PC-3 (cell line): ENCODE data around the gene WDR6. TPM values are rescaled to one million over a fixed set of nuclear protein-coding genes. Genes with fewer than 3 reads are reported as not detected.

ENCODE experiments used
- ATAC-seq: fragments of 200-7000 bp; cut with Tn5 transposase; 2 replicates; pipeline ENCODE4 v1.9.1; 2020; ENCODE audit warnings: mild to moderate bottlenecking, moderate library complexity
- BruUV-seq: library from RNA; stranded (reverse); fragments of 400-500 nt; replicated peaks from 2 replicates; lab custom pipeline; 2021; lab: Mats Ljungman, UMichigan
- CTCF ChIA-PET: fragments of 300-600 bp; sonication (Branson Sonifier 250); formaldehyde crosslinking; loops from one replicate; lab custom pipeline; 2022; ENCODE audit warnings: antibody characterized with exemption; lab: Charles Lee
- POLR2A ChIA-PET: fragments of 300-600 bp; sonication (Branson Sonifier 250); formaldehyde crosslinking; loops from one replicate; lab custom pipeline; 2022; ENCODE audit warnings: antibody characterized with exemption; ENCODE audit not compliant: unreplicated experiment; lab: Charles Lee
- DNase-seq: peaks from one replicate; pipeline ENCODE4 v3.0.0-alpha.2; 2015
- H2AFZ ChIP-seq: fragments of 300-600 bp; sonication (generic); 2 replicates; pipeline ENCODE4 v1.6.0; 2016; ENCODE audit warnings: antibody characterized with exemption, low read length
- H3F3A ChIP-seq: fragments of 300-600 bp; sonication (generic); one replicate; pipeline ENCODE4 v1.6.0; 2017; ENCODE audit warnings: antibody characterized with exemption, low read length, control low read depth, mild to moderate bottlenecking; ENCODE audit not compliant: unreplicated experiment
- H3K27ac ChIP-seq: fragments of 300-600 bp; sonication (generic); 2 replicates; pipeline ENCODE4 v1.5.1; 2016; ENCODE audit warnings: mild to moderate bottlenecking, low read length
- H3K27me3 ChIP-seq: fragments of 300-600 bp; sonication (generic); 2 replicates; pipeline ENCODE4 v1.6.1; 2016; ENCODE audit warnings: low read length, mixed read lengths
- H3K36me3 ChIP-seq: fragments of 300-600 bp; sonication (generic); 2 replicates; pipeline ENCODE4 v1.6.1; 2016; ENCODE audit warnings: low read depth, mixed run types, low read length, mixed read lengths
- H3K4me1 ChIP-seq: fragments of 300-600 bp; sonication (generic); 2 replicates; pipeline ENCODE4 v1.5.1; 2016; ENCODE audit warnings: low read length; ENCODE audit not compliant: insufficient read depth
- H3K4me2 ChIP-seq: fragments of 300-600 bp; sonication (generic); 2 replicates; pipeline ENCODE4 v1.6.0; 2016; ENCODE audit warnings: low read length
- H3K4me3 ChIP-seq: fragments of 300-600 bp; sonication (generic); 2 replicates; pipeline ENCODE4 v1.5.1; 2016; ENCODE audit warnings: mild to moderate bottlenecking, low read length, mixed read lengths
- H3K79me2 ChIP-seq: fragments of 300-600 bp; sonication (generic); 2 replicates; pipeline ENCODE4 v1.6.1; 2017; ENCODE audit warnings: low read length, mixed read lengths
- H3K9ac ChIP-seq: fragments of 300-600 bp; sonication (generic); 2 replicates; pipeline ENCODE4 v1.6.0; 2016; ENCODE audit warnings: mild to moderate bottlenecking, low read length
- H3K9me2 ChIP-seq: fragments of 300-600 bp; sonication (generic); replicated peaks from 2 replicates; pipeline ENCODE4 v1.6.1; 2016; ENCODE audit warnings: mixed run types, low read length, mixed read lengths
- H3K9me3 ChIP-seq: fragments of 300-600 bp; sonication (generic); 2 replicates; pipeline ENCODE4 v1.6.1; 2016; ENCODE audit warnings: low read length, mixed read lengths
- H4K20me1 ChIP-seq: fragments of 300-600 bp; sonication (generic); 2 replicates; pipeline ENCODE4 v1.6.1; 2016; ENCODE audit warnings: low read length, mixed read lengths
- CTCF ChIP-seq: fragments of 300-600 bp; sonication (generic); conservative IDR thresholded peaks from 2 replicates; pipeline ENCODE4 v1.5.1; 2017; ENCODE audit warnings: antibody characterized with exemption, low read depth, mild to moderate bottlenecking, low read length
- EZH2 ChIP-seq: fragments of 300-600 bp; sonication (generic); IDR thresholded peaks from one replicate; pipeline ENCODE4 v1.6.1; 2017; ENCODE audit warnings: antibody characterized with exemption, mild to moderate bottlenecking, low read length; ENCODE audit not compliant: unreplicated experiment
- EZH2phosphoT487 ChIP-seq: fragments of 300-600 bp; sonication (generic); IDR thresholded peaks from 2 replicates; pipeline ENCODE4 v1.6.1; 2018; ENCODE audit warnings: mild to moderate bottlenecking, antibody characterized with exemption, low read length, borderline replicate concordance
- intact Hi-C: fragments of 100-400 bp; cut with micrococcal nuclease; formaldehyde crosslinking; loops from 2 replicates; pipeline ENCODE4 v1.9.0; 2023
- total RNA-seq: library from RNA; depleted of rRNA; stranded (reverse); fragments of >200 nt; gene quantifications from 2 replicates; pipeline ENCODE4 v1.2.3, GENCODE V29; 2014

Gene WDR6
- total RNA-seq, 1 experiment from 2014 or later: 92.7 TPM

DNA sequence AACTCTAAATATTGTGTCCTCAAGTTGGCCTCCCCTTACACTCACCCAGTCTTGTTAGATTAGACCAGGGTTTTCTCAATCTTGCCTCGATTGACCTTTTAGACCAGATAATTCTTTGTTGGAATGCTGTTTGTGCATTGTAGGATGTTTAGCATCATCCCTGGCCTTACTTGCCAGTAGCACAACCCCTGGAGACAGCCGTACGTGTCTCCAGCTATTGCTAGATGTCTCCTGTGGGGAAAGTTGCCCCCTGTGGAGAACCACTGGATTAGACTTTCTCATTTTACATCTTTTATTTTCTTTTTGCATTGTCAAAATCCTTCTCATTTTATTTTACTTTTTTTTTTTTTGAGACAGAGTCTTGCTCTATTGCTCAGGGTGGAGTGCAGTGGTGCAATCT, 2.2 kb downstream of the WDR6 start:
- H3K27ac ChIP-seq: no peak overlapping the region
- H3K4me2 ChIP-seq: no peak overlapping the region
- H3K9me3 ChIP-seq: no peaks in the 10 kb centered on the region
- no TSS peak for BruUV-seq
- peaks cover 26% of the 10 kb centered on the region for H4K20me1 ChIP-seq
- TF ChIP-seq EZH2 (no peak), EZH2phosphoT487 (no peak), CTCF (no peak)
- H3K9ac ChIP-seq: no peak overlapping the region
- no peaks in the 10 kb centered on the region for H3K9me2 ChIP-seq
- H3K4me3 ChIP-seq: no peak overlapping the region
- DNase-seq (no peak), ATAC-seq (no peak)
- H3K27me3 ChIP-seq: no peaks in the 10 kb centered on the region
- H2AFZ ChIP-seq: no peak overlapping the region
- H3K4me1 ChIP-seq: peaks cover 17% of the 10 kb centered on the region
- intact Hi-C loops: no loop called here
- peaks cover 21% of the 10 kb centered on the region; the same call in 1 of the 2 replicates for H3K36me3 ChIP-seq
- H3K79me2 ChIP-seq: peaks cover 75% of the 10 kb centered on the region
- ChIA-PET POLR2A (no interaction called here), CTCF (no interaction called here)
- no peaks in the 10 kb centered on the region for H3F3A ChIP-seq

DNA sequence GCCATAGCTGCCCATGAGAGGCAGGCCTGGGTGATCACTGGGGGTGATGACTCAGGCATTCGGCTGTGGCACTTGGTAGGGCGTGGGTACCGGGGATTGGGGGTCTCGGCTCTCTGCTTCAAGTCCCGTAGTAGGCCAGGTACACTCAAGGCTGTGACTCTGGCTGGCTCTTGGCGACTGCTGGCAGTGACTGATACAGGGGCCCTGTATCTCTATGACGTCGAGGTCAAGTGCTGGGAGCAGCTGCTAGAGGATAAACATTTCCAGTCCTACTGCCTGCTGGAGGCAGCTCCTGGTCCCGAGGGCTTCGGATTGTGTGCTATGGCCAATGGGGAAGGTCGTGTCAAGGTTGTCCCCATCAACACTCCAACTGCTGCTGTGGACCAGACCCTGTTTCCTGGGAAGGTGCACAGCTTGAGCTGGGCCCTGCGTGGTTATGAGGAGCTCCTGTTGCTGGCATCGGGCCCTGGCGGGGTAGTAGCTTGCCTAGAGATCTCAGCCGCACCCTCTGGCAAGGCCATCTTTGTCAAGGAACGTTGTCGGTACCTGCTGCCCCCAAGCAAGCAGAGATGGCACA, 5.3 kb downstream of the WDR6 start:
- Histone ChIP-seq H3K9ac (no peak overlapping the region), H3K4me2 (no peak overlapping the region), H3K9me2 (no peaks in the 10 kb centered on the region), H3K27me3 (no peaks in the 10 kb centered on the region), H3K9me3 (no peaks in the 10 kb centered on the region), H2AFZ (no peak overlapping the region), H3K4me1 (peaks cover 16% of the 10 kb centered on the region), H3K79me2 (peaks cover 62% of the 10 kb centered on the region), H3F3A (no peaks in the 10 kb centered on the region), H4K20me1 (peaks cover 26% of the 10 kb centered on the region), H3K36me3 (peaks cover 34% of the 10 kb centered on the region), H3K27ac (no peak overlapping the region), H3K4me3 (no peak overlapping the region)
- BruUV-seq: no TSS peak
- TF ChIP-seq EZH2phosphoT487 (no peak), CTCF (no peak), EZH2 (no peak)
- CTCF ChIA-PET: interaction anchor here (1.3 kb wide), 1 partner anchor 24 kb away, joined by 3 read pairs; no protein-coding TSS in a partner anchor
- POLR2A ChIA-PET: interaction anchor here (0.7 kb wide), 1 partner anchor 8 kb away, joined by 3 read pairs; no protein-coding TSS in a partner anchor
- DNase-seq: no peak
- ATAC-seq: no peak
- intact Hi-C loops: no loop called here

GRCh38 chr3:49013113-49013737, 6.0 kb downstream of the WDR6 start:
- intact Hi-C loops: no loop called here
- Histone ChIP-seq H3K4me3 (no peak overlapping the region), H2AFZ (no peak overlapping the region), H3K79me2 (peaks cover 55% of the 10 kb centered on the region), H3K4me2 (no peak overlapping the region), H3F3A (no peaks in the 10 kb centered on the region), H3K4me1 (peaks cover 14% of the 10 kb centered on the region), H4K20me1 (peaks cover 23% of the 10 kb centered on the region), H3K27ac (no peak overlapping the region), H3K27me3 (no peaks in the 10 kb centered on the region), H3K36me3 (peaks cover 34% of the 10 kb centered on the region), H3K9me3 (no peaks in the 10 kb centered on the region), H3K9ac (no peak overlapping the region), H3K9me2 (no peaks in the 10 kb centered on the region)
- ChIA-PET CTCF (interaction anchor here (1.5 to 1.9 kb wide), 2 partner anchors 24 to 26 kb away, joined by 9 to 22 read pairs; partner anchors contain the start of gene P4HTM), POLR2A (no interaction called here)
- TF ChIP-seq EZH2phosphoT487: no peak
- TF ChIP-seq CTCF: no peak
- TF ChIP-seq EZH2: no peak
- DNase-seq (no peak), ATAC-seq (no peak)
- no TSS peak for BruUV-seq
